ENCODE data around the gene MCM10. TPM values are rescaled to one million over a fixed set of nuclear protein-coding genes. Genes with fewer than 3 reads are reported as not detected.

MCM10 gene
- total and polyA plus RNA-seq, 8 donors: 0.31 to 7.6 (median 2.9) TPM

- Histone ChIP-seq H3K36me3 (no peaks in the 10 kb centered on the region), H3K4me3 (no peak overlapping the region), H3K4me1 (no peaks in the 10 kb centered on the region), H3K27ac (no peak overlapping the region), H3K27me3 (no peaks in the 10 kb centered on the region), H3K9me3 (no peaks in the 10 kb centered on the region)
- no peak for DNase-seq
- WGBS, 5 donors: 87 to 99% (median 88%) methylated on average over 4 of the region's 4 CpGs
- TF ChIP-seq EP300 (IDR thresholded peaks at IDR 0.05) (no peak), POLR2AphosphoS5 (IDR thresholded peaks at IDR 0.05) (no peak), POLR2A (IDR thresholded peaks at IDR 0.05) (no peak)
- TF ChIP-seq, protein P1, sequence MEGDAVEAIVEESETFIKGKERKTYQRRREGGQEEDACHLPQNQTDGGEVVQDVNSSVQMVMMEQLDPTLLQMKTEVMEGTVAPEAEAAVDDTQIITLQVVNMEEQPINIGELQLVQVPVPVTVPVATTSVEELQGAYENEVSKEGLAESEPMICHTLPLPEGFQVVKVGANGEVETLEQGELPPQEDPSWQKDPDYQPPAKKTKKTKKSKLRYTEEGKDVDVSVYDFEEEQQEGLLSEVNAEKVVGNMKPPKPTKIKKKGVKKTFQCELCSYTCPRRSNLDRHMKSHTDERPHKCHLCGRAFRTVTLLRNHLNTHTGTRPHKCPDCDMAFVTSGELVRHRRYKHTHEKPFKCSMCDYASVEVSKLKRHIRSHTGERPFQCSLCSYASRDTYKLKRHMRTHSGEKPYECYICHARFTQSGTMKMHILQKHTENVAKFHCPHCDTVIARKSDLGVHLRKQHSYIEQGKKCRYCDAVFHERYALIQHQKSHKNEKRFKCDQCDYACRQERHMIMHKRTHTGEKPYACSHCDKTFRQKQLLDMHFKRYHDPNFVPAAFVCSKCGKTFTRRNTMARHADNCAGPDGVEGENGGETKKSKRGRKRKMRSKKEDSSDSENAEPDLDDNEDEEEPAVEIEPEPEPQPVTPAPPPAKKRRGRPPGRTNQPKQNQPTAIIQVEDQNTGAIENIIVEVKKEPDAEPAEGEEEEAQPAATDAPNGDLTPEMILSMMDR (IDR thresholded peaks at IDR 0.05): no peak
- intact Hi-C loops (cut with DNase I; ENCODE audit: low total_unique reads): no loop called here
Observed at GRCh38 chr10:13253726-13254125, 92.4 kb downstream of the MCM10 start.

DNA sequence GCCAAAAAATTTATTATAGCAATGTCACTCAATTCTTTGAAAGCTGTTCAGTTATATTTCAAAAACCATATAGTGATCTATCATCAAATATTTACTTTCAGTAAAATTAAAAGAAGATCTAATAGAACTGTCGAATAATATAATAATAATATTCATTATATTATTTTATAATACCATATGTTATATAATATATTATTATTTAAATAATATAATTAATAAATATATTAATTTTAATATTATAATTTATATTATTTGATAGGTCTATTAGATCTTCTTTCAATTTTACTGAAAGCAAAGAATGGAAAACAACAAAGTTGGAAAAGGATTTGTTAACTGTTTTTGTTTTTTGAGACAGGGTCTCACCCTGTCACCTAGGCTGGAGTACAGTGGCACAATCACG is 95.3 kb downstream of the MCM10 start:
- H3K36me3 ChIP-seq: no peaks in the 10 kb centered on the region
- DNase-seq: no peak
- intact Hi-C loops (cut with DNase I; ENCODE audit: low total_unique reads): no loop called here
- H3K4me3 ChIP-seq: no peak overlapping the region
- 83 to 90% (median 88%) methylated on average over 2 of the region's 2 CpGs for WGBS, 5 donors
- H3K27ac ChIP-seq: no peak overlapping the region
- H3K27me3 ChIP-seq: no peaks in the 10 kb centered on the region
- H3K9me3 ChIP-seq: peaks cover 0 to 4% (median 0%) of the 10 kb centered on the region in 4 donors
- no peaks in the 10 kb centered on the region for H3K4me1 ChIP-seq
- TF ChIP-seq POLR2AphosphoS5 (IDR thresholded peaks at IDR 0.05) (no peak), EP300 (IDR thresholded peaks at IDR 0.05) (no peak), POLR2A (IDR thresholded peaks at IDR 0.05) (no peak)
- TF ChIP-seq, protein P1 (IDR thresholded peaks at IDR 0.05): no peak

DNA sequence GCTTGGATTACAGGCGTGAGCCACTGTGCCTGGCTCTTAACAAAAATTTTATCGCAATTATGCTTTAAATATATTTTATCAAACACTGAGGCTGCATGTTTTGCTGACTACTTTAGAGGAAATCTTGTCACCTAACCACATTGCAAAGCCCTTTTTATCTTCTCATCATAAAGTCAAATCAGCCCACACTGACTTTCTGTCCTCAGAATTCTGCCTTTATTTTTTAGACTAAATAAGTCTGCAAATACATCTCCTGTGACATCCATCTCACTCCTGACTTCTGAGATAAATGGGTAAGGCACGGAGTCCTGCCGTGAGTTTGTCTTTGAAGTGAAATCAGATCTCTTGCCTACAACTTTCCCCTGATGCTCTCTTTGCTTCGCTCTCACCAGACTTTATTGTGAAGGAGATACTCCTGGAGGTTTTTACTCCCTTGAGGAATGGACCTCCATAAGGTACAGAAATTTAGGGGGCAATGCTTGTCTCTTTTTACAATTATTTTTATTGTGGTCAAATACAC is 96.3 kb downstream of the MCM10 start:
- TF ChIP-seq POLR2A (IDR thresholded peaks at IDR 0.05) (no peak), EP300 (IDR thresholded peaks at IDR 0.05) (no peak), POLR2AphosphoS5 (IDR thresholded peaks at IDR 0.05) (no peak)
- TF ChIP-seq, protein P1 (IDR thresholded peaks at IDR 0.05): no peak
- no peak overlapping the region for H3K4me3 ChIP-seq
- no peaks in the 10 kb centered on the region for H3K4me1 ChIP-seq
- peaks cover 0 to 4% (median 0%) of the 10 kb centered on the region in 4 donors for H3K9me3 ChIP-seq
- intact Hi-C loops (cut with DNase I; ENCODE audit: low total_unique reads): no loop called here
- H3K36me3 ChIP-seq: no peaks in the 10 kb centered on the region
- H3K27ac ChIP-seq: no peak overlapping the region
- no peak for DNase-seq
- H3K27me3 ChIP-seq: no peaks in the 10 kb centered on the region
- 65 to 74% (median 68%) methylated on average over 5 of the region's 5 CpGs for WGBS, 5 donors

Small RNA genes within 50 kb of the gene (small RNA-seq; reads per million reads assigned to genes)
- gene RNU6-6P: 0 to 0.30 (median 0) reads per million in 4 donors

Other genes starting within 250 kb of the MCM10 start
- gene CCDC3, start 159.8 kb upstream of the MCM10 start, total RNA-seq: 1 to 10 TPM in 4 of 5 donors, not detected in 1; 1.8 to 9.0 (median 5.1) TPM
- 10 to 100 TPM in 1 of 3 donors, 1 to 10 TPM in 2; 2.1 to 11.0 (median 2.7) TPM for gene CCDC3, start 159.8 kb upstream of the MCM10 start, polyA plus RNA-seq
- gene OPTN, start 61.4 kb upstream of the MCM10 start, total RNA-seq: 10 to 100 TPM; 32.6 to 68.3 (median 43.4) TPM
- 10 to 100 TPM; 33.0 to 82.3 (median 38.4) TPM for gene OPTN, start 61.4 kb upstream of the MCM10 start, polyA plus RNA-seq
- not detected for gene UCMA, start 72.8 kb downstream of the MCM10 start, total RNA-seq
- not detected for gene UCMA, start 72.8 kb downstream of the MCM10 start, polyA plus RNA-seq
- gene PHYH, start 138.5 kb downstream of the MCM10 start, total RNA-seq: 10 to 100 TPM in 2 of 5 donors, 1 to 10 TPM in 2, under 1 TPM in 1; 0.58 to 20.9 (median 9.6) TPM
- 10 to 100 TPM; 19.3 to 65.5 (median 34.4) TPM for gene PHYH, start 138.5 kb downstream of the MCM10 start, polyA plus RNA-seq
- gene SEPHS1, start 186.7 kb downstream of the MCM10 start, total RNA-seq: 10 to 100 TPM; 15.2 to 63.0 (median 20.3) TPM
- 10 to 100 TPM; 19.7 to 40.5 (median 31.8) TPM for gene SEPHS1, start 186.7 kb downstream of the MCM10 start, polyA plus RNA-seq